Hematopoietic multipotent progenitor cell treated with erythropoietin and hydrocortisone succinate and interleukin-3 and kit ligand, for 15 days (in vitro differentiated cells): ENCODE results near the gene PLXNC1.
"Not testable (repeated sequence)": the region's sequence is repeated elsewhere in the genome, so short reads cannot be mapped to it uniquely, and the experiment has no call there.

Experiments used
- DNase-seq: peaks from one replicate; pipeline ENCODE4 v3.0.0-alpha.2; 2015; ENCODE audit warnings: low spot score

PLXNC1 gene

GRCh38 chr12:94297096-94297699 is 148.8 kb downstream of the PLXNC1 start:
- no peak for DNase-seq

- DNase-seq, result no peak
These were observed 149.6 kb downstream of the PLXNC1 start for GRCh38 chr12:94297876-94298505.

- DNase-seq, result no peak
These were observed 151.5 kb downstream of the PLXNC1 start for GRCh38 chr12:94299846-94300245.

- DNase-seq, result no peak
These were observed 155.6 kb downstream of the PLXNC1 start for GRCh38 chr12:94304012-94304411.

GRCh38 chr12:94304566-94305061 is 156.2 kb downstream of the PLXNC1 start:
- no peak for DNase-seq

GRCh38 chr12:94305130-94305957 is 157.0 kb downstream of the PLXNC1 start:
- no peak for DNase-seq

- DNase-seq, result no peak
These were observed 160.2 kb downstream of the PLXNC1 start for GRCh38 chr12:94308612-94309011.

- no peak for DNase-seq
These were observed 161.0 kb downstream of the PLXNC1 start for GRCh38 chr12:94309373-94309772.

GRCh38 chr12:94312378-94312777 is 164.0 kb downstream of the PLXNC1 start:
- no peak for DNase-seq

- not testable (repeated sequence) for DNase-seq
These were observed 168.2 kb downstream of the PLXNC1 start for GRCh38 chr12:94316600-94316999.

- no peak for DNase-seq
These were observed 169.8 kb downstream of the PLXNC1 start for GRCh38 chr12:94318181-94318580.

GRCh38 chr12:94320109-94320508 is 171.7 kb downstream of the PLXNC1 start:
- DNase-seq, result no peak

GRCh38 chr12:94322346-94322745 is 174.0 kb downstream of the PLXNC1 start:
- DNase-seq, result no peak

GRCh38 chr12:94326234-94326633 is 177.9 kb downstream of the PLXNC1 start:
- no peak for DNase-seq

- no peak for DNase-seq
These were observed 178.3 kb downstream of the PLXNC1 start for GRCh38 chr12:94326727-94327126.

GRCh38 chr12:94327809-94328208 is 179.4 kb downstream of the PLXNC1 start:
- no peak for DNase-seq

- no peak for DNase-seq
These were observed 181.0 kb downstream of the PLXNC1 start for GRCh38 chr12:94329366-94329765.

- no peak for DNase-seq
These were observed 185.0 kb downstream of the PLXNC1 start for GRCh38 chr12:94333396-94333795.

- DNase-seq, result no peak
These were observed 188.0 kb downstream of the PLXNC1 start for GRCh38 chr12:94336211-94336925.

GRCh38 chr12:94338006-94338794 is 189.8 kb downstream of the PLXNC1 start:
- no peak for DNase-seq

- no peak for DNase-seq
These were observed 192.2 kb downstream of the PLXNC1 start for GRCh38 chr12:94340573-94340972.
